Cortex of kidney (tissue), 1 donor: ENCODE measurements around the gene RABL3.
"Not testable (repeated sequence)": the region's sequence is repeated elsewhere in the genome, so short reads cannot be mapped to it uniquely, and the experiment has no call there.

Experiments
- DNase-seq: peaks from one replicate; lab custom pipeline; 2025; lab: John Stamatoyannopoulos, UW

The RABL3 gene

GRCh38 chr3:120742198-120742848 lies at the start of gene RABL3, which contains the start of gene GTF2E1:
Gene RABL3, minus strand, starts transcription at chr3:120742516. Its CDS starts 9 bp downstream, at chr3:120742507.
Gene GTF2E1, plus strand, starts transcription at chr3:120742744. Its CDS starts 7,809 bp downstream, at chr3:120750553.
- no peak for DNase-seq

- DNase-seq = no peak
Observed at GRCh38 chr3:120791913-120792312, 49.6 kb upstream of the RABL3 start.

GRCh38 chr3:120791010-120791409 lies 48.7 kb upstream of the RABL3 start:
- no peak for DNase-seq

- not testable (repeated sequence) for DNase-seq
Observed at GRCh38 chr3:120785832-120786231, 43.5 kb upstream of the RABL3 start.

GRCh38 chr3:120780977-120781376 lies 38.7 kb upstream of the RABL3 start:
- no peak for DNase-seq

GRCh38 chr3:120778776-120779175 lies 36.5 kb upstream of the RABL3 start:
- no peak for DNase-seq

GRCh38 chr3:120775411-120775810 lies 33.1 kb upstream of the RABL3 start:
- no peak for DNase-seq

- no peak for DNase-seq
Observed at GRCh38 chr3:120773932-120774331, 31.6 kb upstream of the RABL3 start.

- DNase-seq = no peak
Observed at GRCh38 chr3:120772081-120772480, 29.8 kb upstream of the RABL3 start.

GRCh38 chr3:120770891-120771290 lies 28.6 kb upstream of the RABL3 start:
- no peak for DNase-seq

- DNase-seq = no peak
Observed at GRCh38 chr3:120769436-120769835, 27.1 kb upstream of the RABL3 start.

- no peak for DNase-seq
Observed at GRCh38 chr3:120767106-120767505, 24.8 kb upstream of the RABL3 start.

GRCh38 chr3:120766576-120766975 lies 24.3 kb upstream of the RABL3 start:
- DNase-seq = no peak

- DNase-seq = no peak
Observed at GRCh38 chr3:120765830-120766493, 23.6 kb upstream of the RABL3 start.

- DNase-seq = no peak
Observed at GRCh38 chr3:120764206-120764605, 21.9 kb upstream of the RABL3 start.

- DNase-seq = no peak
Observed at GRCh38 chr3:120763601-120764000, 21.3 kb upstream of the RABL3 start.

GRCh38 chr3:120762615-120763014 lies 20.3 kb upstream of the RABL3 start:
- no peak for DNase-seq

- not testable (repeated sequence) for DNase-seq
Observed at GRCh38 chr3:120758551-120758950, 16.2 kb upstream of the RABL3 start.

- DNase-seq = no peak
Observed at GRCh38 chr3:120756061-120756460, 13.7 kb upstream of the RABL3 start.

GRCh38 chr3:120753810-120754209 lies 11.5 kb upstream of the RABL3 start:
- DNase-seq = no peak

- no peak for DNase-seq
Observed at GRCh38 chr3:120752865-120753264, 10.5 kb upstream of the RABL3 start.

- DNase-seq = no peak
Observed at GRCh38 chr3:120752230-120752629, 9.9 kb upstream of the RABL3 start.

GRCh38 chr3:120749843-120750242 lies 7.5 kb upstream of the RABL3 start:
- DNase-seq = no peak

- no peak for DNase-seq
Observed at GRCh38 chr3:120745466-120745865, 3.1 kb upstream of the RABL3 start.
